Measurements from ENCODE around the gene HSF2BP. TPM values are rescaled to one million over a fixed set of nuclear protein-coding genes. Genes with fewer than 3 reads are reported as not detected.
A peak's percentile ranks its signal among the peaks of the same experiment; 100 is the strongest.

Gene HSF2BP
- total RNA-seq, 1 donor from 2014 or later: 3.4 TPM

- peaks cover 6% of the 10 kb centered on the region for H3K9me3 Mint-ChIP-seq (ENCODE audit: unreplicated experiment)
- no peak for TF ChIP-seq CTCF (IDR thresholded peaks at IDR 0.05)
- no peak overlapping the region for H3K27ac Mint-ChIP-seq (ENCODE audit: unreplicated experiment)
- H3K36me3 Mint-ChIP-seq (ENCODE audit: unreplicated experiment): peaks cover 24% of the 10 kb centered on the region
- peaks cover 2% of the 10 kb centered on the region for H3K4me1 Mint-ChIP-seq (ENCODE audit: unreplicated experiment)
- H3K27me3 Mint-ChIP-seq (ENCODE audit: unreplicated experiment): no peaks in the 10 kb centered on the region
- no peak overlapping the region for H3K4me3 Mint-ChIP-seq (ENCODE audit: unreplicated experiment)
- DNase-seq (ENCODE audit: extremely low spot score, unreplicated experiment): no peak
Observed at GRCh38 chr21:43626390-43626789, 32.9 kb downstream of the HSF2BP start.

GRCh38 chr21:43624339-43624738 lies 34.9 kb downstream of the HSF2BP start:
- peaks cover 24% of the 10 kb centered on the region for H3K36me3 Mint-ChIP-seq (ENCODE audit: unreplicated experiment)
- no peak overlapping the region for H3K27ac Mint-ChIP-seq (ENCODE audit: unreplicated experiment)
- H3K4me1 Mint-ChIP-seq (ENCODE audit: unreplicated experiment): peaks cover 8% of the 10 kb centered on the region
- no peak for TF ChIP-seq CTCF (IDR thresholded peaks at IDR 0.05)
- no peak for DNase-seq (ENCODE audit: extremely low spot score, unreplicated experiment)
- no peak overlapping the region for H3K4me3 Mint-ChIP-seq (ENCODE audit: unreplicated experiment)
- peaks cover 6% of the 10 kb centered on the region for H3K9me3 Mint-ChIP-seq (ENCODE audit: unreplicated experiment)
- H3K27me3 Mint-ChIP-seq (ENCODE audit: unreplicated experiment): no peaks in the 10 kb centered on the region

GRCh38 chr21:43623588-43623987 lies 35.7 kb downstream of the HSF2BP start:
- TF ChIP-seq CTCF (IDR thresholded peaks at IDR 0.05): no peak
- no peak overlapping the region for H3K4me3 Mint-ChIP-seq (ENCODE audit: unreplicated experiment)
- H3K4me1 Mint-ChIP-seq (ENCODE audit: unreplicated experiment): peaks cover 8% of the 10 kb centered on the region
- no peaks in the 10 kb centered on the region for H3K27me3 Mint-ChIP-seq (ENCODE audit: unreplicated experiment)
- H3K36me3 Mint-ChIP-seq (ENCODE audit: unreplicated experiment): peaks cover 17% of the 10 kb centered on the region
- no peak overlapping the region for H3K27ac Mint-ChIP-seq (ENCODE audit: unreplicated experiment)
- no peak for DNase-seq (ENCODE audit: extremely low spot score, unreplicated experiment)
- peaks cover 6% of the 10 kb centered on the region for H3K9me3 Mint-ChIP-seq (ENCODE audit: unreplicated experiment)

GRCh38 chr21:43622796-43623195 lies 36.5 kb downstream of the HSF2BP start:
- peaks cover 8% of the 10 kb centered on the region for H3K4me1 Mint-ChIP-seq (ENCODE audit: unreplicated experiment)
- DNase-seq (ENCODE audit: extremely low spot score, unreplicated experiment): no peak
- no peak for TF ChIP-seq CTCF (IDR thresholded peaks at IDR 0.05)
- no peaks in the 10 kb centered on the region for H3K27me3 Mint-ChIP-seq (ENCODE audit: unreplicated experiment)
- H3K4me3 Mint-ChIP-seq (ENCODE audit: unreplicated experiment): no peak overlapping the region
- peaks cover 14% of the 10 kb centered on the region for H3K36me3 Mint-ChIP-seq (ENCODE audit: unreplicated experiment)
- H3K9me3 Mint-ChIP-seq (ENCODE audit: unreplicated experiment): no peaks in the 10 kb centered on the region
- H3K27ac Mint-ChIP-seq (ENCODE audit: unreplicated experiment): no peak overlapping the region

GRCh38 chr21:43619856-43620255 lies 39.4 kb downstream of the HSF2BP start:
- TF ChIP-seq CTCF (IDR thresholded peaks at IDR 0.05): peak; percentile 15
- Mint-ChIP-seq H3K36me3 (ENCODE audit: unreplicated experiment) (peaks cover 20% of the 10 kb centered on the region), H3K4me1 (ENCODE audit: unreplicated experiment) (peaks cover 8% of the 10 kb centered on the region), H3K9me3 (ENCODE audit: unreplicated experiment) (no peaks in the 10 kb centered on the region), H3K4me3 (ENCODE audit: unreplicated experiment) (no peak overlapping the region), H3K27me3 (ENCODE audit: unreplicated experiment) (no peaks in the 10 kb centered on the region), H3K27ac (ENCODE audit: unreplicated experiment) (no peak overlapping the region)
- DNase-seq (ENCODE audit: extremely low spot score, unreplicated experiment): no peak
